Measurements from ENCODE around the gene TRAPPC3L. TPM values are rescaled to one million over a fixed set of nuclear protein-coding genes. Genes with fewer than 3 reads are reported as not detected.
A peak's percentile ranks its signal among the peaks of the same experiment; 100 is the strongest.

The TRAPPC3L gene
- total and polyA plus RNA-seq, 9 of the 15 experiments (the other 6 are each of a cell fraction or from before 2014, with no cell fraction given) = not detected

GRCh38 chr6:116586738-116587137 lies 41.3 kb upstream of the TRAPPC3L start:
- Histone ChIP-seq H3K9me3 (replicated peaks; ENCODE audit: control insufficient read depth, insufficient read depth, low read depth, low read length) (no peaks in the 10 kb centered on the region; the same call in 1 of the 2 replicates), H3K4me3 (no peak overlapping the region), H2AFZ (ENCODE audit: low read depth, low read length) (no peak overlapping the region), H3K4me1 (replicated peaks in 1 of 2; ENCODE audit: control insufficient read depth in 2 of 2, insufficient read depth in 2 of 2, low read length in 2 of 2) (no peaks in the 10 kb centered on the region), H4K20me1 (replicated peaks; ENCODE audit: control insufficient read depth, insufficient read depth, low read length) (no peaks in the 10 kb centered on the region), H3K36me3 (ENCODE audit: control insufficient read depth, insufficient read depth, low read length) (peaks cover 80% of the 10 kb centered on the region), H3K27ac (ENCODE audit: extremely low read depth, low read depth, low read length) (no peak overlapping the region), H3K79me2 (ENCODE audit: control insufficient read depth, insufficient read depth, low read length) (no peaks in the 10 kb centered on the region), H3K27me3 (ENCODE audit: control insufficient read depth in 2 of 2, insufficient read depth in 2 of 2, low read length in 2 of 2) (no peaks in the 10 kb centered on the region), H3K4me2 (ENCODE audit: insufficient read depth, low read length) (no peak overlapping the region), H3K9ac (ENCODE audit: insufficient read depth in 1 of 2, low read depth in 2 of 2, low read length in 2 of 2) (no peak overlapping the region), H3K9me1 (ENCODE audit: control insufficient read depth, insufficient read depth, low read length) (no peaks in the 10 kb centered on the region)
- TF ChIP-seq ZNF316 (IDR thresholded peaks at IDR 0.05) (peak; percentile 77), KAT2B (IDR thresholded peaks at IDR 0.05; ENCODE audit: low read depth, low read length) (no peak), MEF2D (tag; conservative IDR thresholded peaks at IDR 0.05; ENCODE audit: low read depth) (no peak)
- no peak for ATAC-seq
- 97% methylated on average over 2 of the region's 2 CpGs for WGBS (ENCODE audit: insufficient coverage, low coverage, missing lambda C conversion rate)
- DNase-seq (ENCODE audit: extremely low read depth in 1 of 4, low spot score in 3 of 4) = no peak
- no TSS peak for BruUV-seq (replicated peaks)
- FAIRE-seq = no peak
- intact Hi-C loops (cut with micrococcal nuclease) = no loop called here
- POLR2A ChIA-PET = interaction anchor here (0.8 kb wide), 1 partner anchor 17 kb away, joined by 5 read pairs; no protein-coding TSS in a partner anchor
- CTCF ChIA-PET (ENCODE audit: low intra/inter-chr PET ratio) = no interaction called here
- in situ Hi-C loops (cut with MboI) = no loop called here

- H3K79me2 ChIP-seq (ENCODE audit: control insufficient read depth, insufficient read depth, low read length) = peaks cover 3% of the 10 kb centered on the region; the same call in 1 of the 3 replicates
- POLR2A ChIA-PET = no interaction called here
- H3K27me3 ChIP-seq (ENCODE audit: control insufficient read depth in 2 of 2, insufficient read depth in 2 of 2, low read length in 2 of 2) = no peaks in the 10 kb centered on the region
- intact Hi-C loops (cut with micrococcal nuclease) (no loop called here), in situ Hi-C loops (cut with MboI) (no loop called here)
- H2AFZ ChIP-seq (ENCODE audit: low read depth, low read length) = no peak overlapping the region
- H3K4me2 ChIP-seq (ENCODE audit: insufficient read depth, low read length) = no peak overlapping the region
- no peaks in the 10 kb centered on the region for H4K20me1 ChIP-seq (replicated peaks; ENCODE audit: control insufficient read depth, insufficient read depth, low read length)
- no peaks in the 10 kb centered on the region; the same call in 1 of the 2 replicates for H3K9me3 ChIP-seq (replicated peaks; ENCODE audit: control insufficient read depth, insufficient read depth, low read depth, low read length)
- no peak for DNase-seq (ENCODE audit: extremely low read depth in 1 of 4, low spot score in 3 of 4)
- H3K9me1 ChIP-seq (ENCODE audit: control insufficient read depth, insufficient read depth, low read length) = no peaks in the 10 kb centered on the region
- no peak for ATAC-seq
- H3K4me3 ChIP-seq = no peak overlapping the region
- CTCF ChIA-PET (ENCODE audit: low intra/inter-chr PET ratio) = no interaction called here
- no TSS peak for BruUV-seq (replicated peaks)
- H3K9ac ChIP-seq (ENCODE audit: insufficient read depth in 1 of 2, low read depth in 2 of 2, low read length in 2 of 2) = no peak overlapping the region
- no peak overlapping the region for H3K27ac ChIP-seq (ENCODE audit: extremely low read depth, low read depth, low read length)
- H3K36me3 ChIP-seq (ENCODE audit: control insufficient read depth, insufficient read depth, low read length) = peaks cover 80% of the 10 kb centered on the region
- FAIRE-seq = no peak
- no peaks in the 10 kb centered on the region for H3K4me1 ChIP-seq (replicated peaks in 1 of 2; ENCODE audit: control insufficient read depth in 2 of 2, insufficient read depth in 2 of 2, low read length in 2 of 2)
- TF ChIP-seq XRCC5 (IDR thresholded peaks at IDR 0.05; ENCODE audit: low read depth, low read length) = no peak
- TF ChIP-seq ZNF140 (CRISPR knock-in tag; IDR thresholded peaks at IDR 0.05) = no peak
- TF ChIP-seq LARP7 (IDR thresholded peaks at IDR 0.05) = no peak
- no peak for TF ChIP-seq E2F8 (IDR thresholded peaks at IDR 0.05; ENCODE audit: low read depth, partially characterized antibody)
- no peak for TF ChIP-seq RNF2 (IDR thresholded peaks at IDR 0.05)
- TF ChIP-seq PYGO2 (tag; IDR thresholded peaks at IDR 0.05) = no peak
- no peak for TF ChIP-seq CTCFL (IDR thresholded peaks at IDR 0.05; ENCODE audit: borderline replicate concordance, insufficient read depth, low read depth, low read length, poor library complexity, severe bottlenecking)
These were observed 40.8 kb upstream of the TRAPPC3L start for GRCh38 chr6:116586276-116586675.
